Measurements from ENCODE around the gene KIAA0513. TPM values are rescaled to one million over a fixed set of nuclear protein-coding genes. Genes with fewer than 3 reads are reported as not detected.

Gene KIAA0513
- total and polyA plus RNA-seq, 10 of the 15 experiments (the other 5 are each of a cell fraction or from before 2014, with no cell fraction given), result 0.14 to 5.8 (median 2.0) TPM

DNA sequence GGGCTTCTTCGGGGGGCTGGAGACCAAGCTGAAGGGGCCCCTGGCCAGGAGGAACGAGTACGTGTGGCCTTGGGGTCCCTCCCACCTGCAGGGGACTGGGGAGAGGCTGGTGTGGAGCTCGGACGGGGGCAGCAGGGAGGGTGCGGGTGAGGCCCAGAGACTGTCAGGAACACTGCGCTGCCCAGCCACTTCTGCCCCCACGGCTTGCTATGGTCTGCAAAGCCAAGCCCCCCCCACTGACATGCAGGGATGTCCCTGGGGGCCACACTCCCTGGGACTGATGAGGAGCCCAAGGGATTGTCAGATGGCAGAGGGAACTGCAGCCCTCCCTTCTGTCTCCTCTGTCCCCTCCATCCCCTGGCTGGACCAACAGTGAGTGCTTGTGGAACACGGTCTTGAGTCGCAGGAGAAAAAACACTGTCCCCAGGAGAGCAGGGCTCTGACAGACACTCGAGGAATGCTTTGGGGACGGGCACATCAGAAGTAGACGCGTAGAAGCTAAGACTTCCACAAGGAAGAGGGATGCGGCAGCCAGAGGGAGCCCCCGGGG is 50.1 kb downstream of the KIAA0513 start (continued):
- TF ChIP-seq, protein P1, sequence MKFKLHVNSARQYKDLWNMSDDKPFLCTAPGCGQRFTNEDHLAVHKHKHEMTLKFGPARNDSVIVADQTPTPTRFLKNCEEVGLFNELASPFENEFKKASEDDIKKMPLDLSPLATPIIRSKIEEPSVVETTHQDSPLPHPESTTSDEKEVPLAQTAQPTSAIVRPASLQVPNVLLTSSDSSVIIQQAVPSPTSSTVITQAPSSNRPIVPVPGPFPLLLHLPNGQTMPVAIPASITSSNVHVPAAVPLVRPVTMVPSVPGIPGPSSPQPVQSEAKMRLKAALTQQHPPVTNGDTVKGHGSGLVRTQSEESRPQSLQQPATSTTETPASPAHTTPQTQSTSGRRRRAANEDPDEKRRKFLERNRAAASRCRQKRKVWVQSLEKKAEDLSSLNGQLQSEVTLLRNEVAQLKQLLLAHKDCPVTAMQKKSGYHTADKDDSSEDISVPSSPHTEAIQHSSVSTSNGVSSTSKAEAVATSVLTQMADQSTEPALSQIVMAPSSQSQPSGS (IDR thresholded peaks at IDR 0.05; ENCODE audit: low read length), result no peak
- TF ChIP-seq MEF2B (IDR thresholded peaks at IDR 0.05; ENCODE audit: partially characterized antibody, poor library complexity, severe bottlenecking), result no peak

DNA sequence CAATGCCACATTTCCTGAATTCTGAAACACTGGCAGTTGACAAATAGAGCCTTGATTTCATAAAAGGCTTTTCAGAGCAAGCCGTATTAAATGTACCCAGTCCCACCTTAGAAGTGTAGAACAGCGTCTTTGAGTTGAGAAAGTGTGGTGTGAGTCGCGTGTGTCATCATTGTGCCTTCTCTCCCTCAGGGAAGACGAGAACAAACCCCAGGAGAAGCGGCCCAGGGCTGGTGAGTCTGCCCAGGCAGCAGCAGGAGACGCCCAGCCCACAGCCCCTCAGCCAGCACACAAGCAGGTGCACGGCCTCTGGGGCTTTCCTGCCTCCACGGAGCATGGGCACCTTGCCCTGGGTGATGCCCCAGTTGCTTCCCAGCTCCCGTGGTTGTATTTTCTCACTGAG is 50.6 kb downstream of the KIAA0513 start:
- no peaks in the 10 kb centered on the region for H4K20me1 ChIP-seq (ENCODE audit: control insufficient read depth, insufficient read depth)
- SMC1A ChIA-PET (ENCODE audit: uncharacterized antibody, unreplicated experiment), result no interaction called here
- ATAC-seq (0 out of 3 replicates have a peak, but pooled peaks have one; percentile 12), DNase-seq (ENCODE audit: low read depth, low spot score) (no peak), FAIRE-seq (no peak)
- H2AFZ ChIP-seq (ENCODE audit: control insufficient read depth, low read depth, low read length), result no peak overlapping the region
- POLR2A ChIA-PET, result no interaction called here
- H3K79me2 ChIP-seq (ENCODE audit: control insufficient read depth, insufficient read depth, low read length), result no peaks in the 10 kb centered on the region
- CTCF ChIA-PET, result no interaction called here
- H3K36me3 ChIP-seq (ENCODE audit: control insufficient read depth in 2 of 2, insufficient read depth in 2 of 2, low read length in 1 of 2), result no peaks in the 10 kb centered on the region
- WGBS (ENCODE audit: insufficient coverage, insufficient replicate concordance, low lambda C conversion rate, missing lambda C conversion rate), result 39% methylated on average over 10 of the region's 10 CpGs
- BruUV-seq (replicated peaks), result no TSS peak
- H3K4me2 ChIP-seq (ENCODE audit: control insufficient read depth, insufficient read depth), result no peak overlapping the region
- no peak for TF ChIP-seq RAD21 (IDR thresholded peaks at IDR 0.05; ENCODE audit: insufficient read depth, low read depth, low read length)
- TF ChIP-seq POLR2A (IDR thresholded peaks at IDR 0.05; ENCODE audit: low read depth, low read length), result no peak
- TF ChIP-seq GABPA (IDR thresholded peaks at IDR 0.05; ENCODE audit: low read depth), result no peak
- H3K27me3 ChIP-seq (replicated peaks in 1 of 2; ENCODE audit: control insufficient read depth in 2 of 2, insufficient read depth in 2 of 2, low read length in 1 of 2), result no peaks in the 10 kb centered on the region; a peak in 1 of 4 replicates
- no peak overlapping the region for H3K9ac ChIP-seq (ENCODE audit: control insufficient read depth, insufficient read depth, low read length)
- H3K4me1 ChIP-seq (ENCODE audit: control insufficient read depth, insufficient read depth, low read length), result peaks cover 11% of the 10 kb centered on the region
- no peak overlapping the region for H3K27ac ChIP-seq (ENCODE audit: control insufficient read depth, insufficient read depth)
- in situ Hi-C loops (cut with MboI), result no loop called here
- intact Hi-C loops (cut with micrococcal nuclease; ENCODE audit: unreplicated experiment), result no loop called here
- H3K4me3 ChIP-seq, result no peak overlapping the region
- H3K9me3 ChIP-seq (replicated peaks; ENCODE audit: control insufficient read depth, insufficient read depth, low read length), result no peaks in the 10 kb centered on the region
- RAD21 ChIA-PET (ENCODE audit: unreplicated experiment), result no interaction called here

Measured in GM12878 (cell line).